Esophagus mucosa (tissue), 1 donor: ENCODE measurements around the gene TSC22D1. TPM values are rescaled to one million over a fixed set of nuclear protein-coding genes. Genes with fewer than 3 reads are reported as not detected.

Experiments
- ATAC-seq: fragments of 200-7000 bp; cut with Tn5 transposase; one replicate; pipeline ENCODE4 v1.9.1; 2020
- total RNA-seq: library from RNA; stranded (reverse); gene quantifications from one replicate; pipeline ENCODE4 v1.2.4, GENCODE V29; 2023
- donor health status: DM: yes; HTN: yes; CAD: no.

The TSC22D1 gene
- total RNA-seq, 1 donor from 2014 or later: 23.2 TPM

DNA sequence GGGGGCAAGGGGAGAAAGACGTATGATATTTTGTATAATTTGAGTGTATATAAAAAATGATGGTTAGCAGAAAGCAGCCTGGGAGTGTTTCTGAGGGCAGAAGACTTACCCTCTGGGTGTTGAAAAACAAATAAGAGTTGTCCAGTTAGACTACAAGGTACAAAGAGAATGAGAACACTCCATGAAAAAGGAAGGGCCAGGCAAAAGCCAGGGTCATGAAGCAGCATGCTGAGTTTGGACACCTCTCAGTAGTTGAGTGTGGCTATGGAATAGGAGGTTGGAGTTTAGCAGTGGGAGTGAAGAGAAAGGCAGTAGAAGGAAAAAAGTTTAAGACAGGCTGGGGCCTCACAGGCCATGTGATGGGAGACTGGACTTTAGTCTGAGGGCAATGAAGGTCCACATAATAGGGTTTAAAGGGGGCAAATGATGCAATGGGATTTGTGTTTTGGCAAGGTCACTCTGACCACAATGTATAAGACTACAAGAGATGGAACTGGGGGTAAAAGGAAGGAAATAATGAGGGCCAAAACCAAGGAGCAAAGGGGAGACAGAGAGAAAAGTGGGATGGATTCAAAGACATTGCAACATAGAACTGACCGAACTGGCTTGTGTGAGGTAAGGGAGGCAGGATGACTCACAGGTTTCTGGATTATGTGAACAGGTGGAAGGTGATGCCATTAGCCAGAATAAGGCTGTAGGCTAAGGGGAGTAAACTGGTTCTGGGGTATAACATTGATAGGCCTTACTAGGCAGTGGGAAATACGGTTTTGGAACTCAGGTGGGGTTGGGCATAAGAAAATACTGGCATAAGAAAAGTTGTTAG is 125.9 kb downstream of the TSC22D1 start:
- ATAC-seq: peak; percentile 94

GRCh38 chr13:44448875-44449274 is 127.3 kb downstream of the TSC22D1 start:
- ATAC-seq: no peak

DNA sequence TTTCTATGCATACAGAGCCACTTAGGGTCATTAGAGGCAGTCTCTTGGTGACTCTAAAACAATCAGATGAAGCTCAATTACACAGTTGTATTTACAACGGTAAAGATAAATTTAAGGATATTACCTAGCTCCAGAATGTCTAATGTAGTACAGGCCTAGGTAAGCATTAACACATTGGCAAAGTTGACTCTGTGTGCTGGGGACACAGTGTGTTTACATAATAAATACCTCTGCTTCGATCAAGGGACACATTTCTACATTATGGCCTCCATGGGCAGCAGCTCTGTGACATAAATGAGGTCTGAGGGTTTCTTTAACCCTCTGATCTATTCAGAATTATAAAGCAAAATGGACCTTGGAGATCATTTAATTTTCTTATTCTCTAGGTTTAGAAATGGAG is 127.8 kb downstream of the TSC22D1 start:
- no peak for ATAC-seq

DNA sequence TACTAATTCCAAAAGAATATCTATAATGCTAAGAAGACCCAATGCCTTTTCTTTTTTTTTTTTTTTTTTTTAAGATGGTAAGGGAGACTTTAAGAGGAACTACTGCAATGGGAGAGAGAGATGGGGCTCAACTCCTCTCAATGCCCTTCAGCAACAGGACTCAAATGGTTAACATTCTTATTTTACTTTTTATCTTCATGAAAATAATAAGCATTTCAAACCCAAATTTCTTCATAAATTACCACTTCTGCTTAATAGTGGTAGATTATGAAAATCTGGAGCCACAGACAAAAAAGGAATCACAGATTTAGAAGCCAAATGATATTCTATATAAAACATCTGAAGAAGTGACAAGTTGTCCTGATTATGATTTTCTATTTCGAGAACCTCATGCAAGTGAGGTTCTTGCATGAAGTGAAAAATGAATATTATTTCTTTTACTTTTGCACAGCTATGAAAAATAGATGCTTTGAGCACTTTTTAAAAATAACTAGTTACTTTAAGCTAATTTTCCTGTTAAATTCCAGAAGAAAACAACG is 128.3 kb downstream of the TSC22D1 start:
- no peak for ATAC-seq

GRCh38 chr13:44440046-44440608 is 136.0 kb downstream of the TSC22D1 start:
- no peak for ATAC-seq

GRCh38 chr13:44439452-44440024 is 136.6 kb downstream of the TSC22D1 start:
- ATAC-seq: no peak

DNA sequence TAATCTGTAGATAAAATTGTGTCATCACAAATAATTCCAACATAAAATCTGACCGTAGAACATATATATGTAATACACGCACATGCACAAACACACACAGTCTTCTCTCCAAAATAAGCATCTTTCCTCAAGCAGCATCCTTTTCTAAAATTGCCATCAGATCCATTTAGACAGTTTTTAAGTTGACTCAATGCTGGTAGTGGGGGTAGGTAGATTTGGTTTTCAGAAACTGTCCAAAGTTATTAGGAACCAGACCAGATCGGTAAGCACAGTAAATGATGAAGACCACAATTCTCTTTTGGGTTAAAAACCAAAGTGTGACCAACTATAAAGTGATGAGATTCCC is 137.9 kb downstream of the TSC22D1 start:
- ATAC-seq: no peak

DNA sequence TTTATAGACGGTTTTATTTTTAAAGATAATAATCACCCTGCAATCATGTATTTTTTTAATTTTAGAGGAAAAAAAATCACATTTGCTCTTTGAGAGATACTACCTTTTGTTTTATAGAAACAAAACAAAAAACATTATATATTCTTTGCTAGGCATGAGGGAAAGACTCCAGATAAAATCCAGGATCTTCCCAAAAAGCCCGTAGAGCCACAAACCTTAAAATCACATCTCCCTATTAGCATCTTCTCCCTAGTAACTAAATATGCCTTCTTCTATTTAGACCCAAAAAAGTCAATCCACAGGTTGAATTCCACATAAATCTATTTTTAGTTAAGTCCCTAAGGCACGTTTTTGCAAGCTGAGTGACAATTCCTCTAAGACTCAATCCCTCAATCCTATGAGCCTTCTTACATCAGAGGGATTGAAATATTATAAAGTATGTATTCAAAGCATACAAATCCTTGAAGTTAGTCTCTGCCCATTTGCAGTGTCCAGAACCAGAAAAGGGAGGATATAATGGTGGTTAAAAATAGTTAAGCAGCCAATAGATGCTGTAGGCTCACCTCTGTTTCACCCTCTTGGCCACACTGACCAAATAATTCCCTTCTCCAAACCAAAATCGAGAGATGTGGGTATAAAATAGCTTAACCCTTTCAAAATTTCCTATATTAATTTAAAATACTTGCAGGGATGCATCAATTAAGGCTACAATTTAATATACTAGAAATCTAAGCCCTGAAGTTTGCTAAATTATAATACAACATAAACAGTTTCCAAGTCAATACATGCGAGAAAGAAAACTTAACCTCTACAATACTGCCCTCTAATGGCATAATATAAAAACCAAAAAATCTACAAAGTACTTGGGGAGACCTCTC is 138.5 kb downstream of the TSC22D1 start:
- no peak for ATAC-seq

- ATAC-seq: peak; percentile 84
Measured at GRCh38 chr13:44436589-44437337, 139.4 kb downstream of the TSC22D1 start.

- no peak for ATAC-seq
Measured at GRCh38 chr13:44435919-44436510, 140.1 kb downstream of the TSC22D1 start.

GRCh38 chr13:44435142-44435918 is 140.8 kb downstream of the TSC22D1 start:
- ATAC-seq: peak; percentile 89

GRCh38 chr13:44434766-44435141 is 141.4 kb downstream of the TSC22D1 start:
- ATAC-seq: no peak

- no peak for ATAC-seq
Measured at GRCh38 chr13:44433863-44434765, 142.0 kb downstream of the TSC22D1 start.

DNA sequence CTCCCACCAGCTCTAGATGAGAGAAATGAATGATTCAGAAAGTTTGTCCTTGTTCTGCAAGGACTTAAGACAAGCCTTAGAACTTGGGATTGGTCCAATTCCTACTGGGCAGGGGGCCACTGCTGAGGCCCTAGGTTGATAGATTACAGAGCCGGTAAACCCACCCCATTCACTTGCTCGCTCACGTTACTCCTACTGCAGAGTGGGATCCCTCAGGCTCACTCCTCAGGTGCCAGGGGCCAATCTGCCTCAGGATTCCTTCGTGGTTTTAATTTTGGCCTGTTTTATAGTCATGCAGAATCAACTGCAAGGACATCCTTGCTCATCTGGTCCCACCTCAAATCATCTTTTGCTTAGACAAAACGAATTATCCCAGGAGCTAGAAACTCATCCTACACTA is 143.5 kb downstream of the TSC22D1 start:
- no peak for ATAC-seq

GRCh38 chr13:44431150-44431549 is 145.0 kb downstream of the TSC22D1 start:
- no peak for ATAC-seq

DNA sequence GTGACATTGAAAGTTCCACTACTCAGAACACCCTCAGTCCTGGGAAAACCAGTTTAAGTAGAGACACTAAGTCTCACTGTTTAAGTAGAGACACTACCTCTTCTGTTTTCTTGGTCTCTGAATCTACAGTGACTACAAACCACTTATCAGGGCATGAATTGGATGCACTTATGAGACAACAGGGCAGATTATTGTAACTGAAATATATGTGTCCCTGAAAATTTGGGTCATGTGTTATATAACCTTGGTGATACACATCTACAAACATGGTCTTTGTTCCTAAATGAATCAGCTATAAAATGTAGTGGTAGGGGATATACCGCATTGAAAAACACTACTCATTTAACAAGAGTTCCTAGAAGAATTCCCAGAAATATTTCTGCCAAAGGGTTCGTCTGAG is 146.8 kb downstream of the TSC22D1 start:
- no peak for ATAC-seq

- ATAC-seq: no peak
Measured at GRCh38 chr13:44426461-44426860, 149.7 kb downstream of the TSC22D1 start.

GRCh38 chr13:44425815-44426078 is 150.4 kb downstream of the TSC22D1 start:
- no peak for ATAC-seq

- no peak for ATAC-seq
Measured at GRCh38 chr13:44425041-44425814, 150.9 kb downstream of the TSC22D1 start.
